Activated CD8-positive, alpha-beta memory T cell treated with anti-CD3 and anti-CD28 coated beads for 36 hours (primary cell): Measurements from ENCODE around the gene TAPBP. TPM values are rescaled to one million over a fixed set of nuclear protein-coding genes. Genes with fewer than 3 reads are reported as not detected.

Experiments used
- CTCF ChIA-PET: fragments of 350-600 bp; sonication (Branson Sonifier 250); formaldehyde crosslinking; loops from one replicate; lab custom pipeline; 2021; ENCODE audit warnings: antibody characterized with exemption; lab: Charles Lee
- POLR2A ChIA-PET: fragments of 350-600 bp; sonication (Branson Sonifier 250); formaldehyde crosslinking; loops from one replicate; lab custom pipeline; 2021; ENCODE audit warnings: antibody characterized with exemption; lab: Charles Lee
- total RNA-seq, 2 experiments: library from RNA; stranded (reverse); gene quantifications; one replicate each; pipeline ENCODE4 v1.2.3, GENCODE V29; 2021

The TAPBP gene
- total RNA-seq, 2 experiments from 2014 or later, result 184 to 189 TPM

DNA sequence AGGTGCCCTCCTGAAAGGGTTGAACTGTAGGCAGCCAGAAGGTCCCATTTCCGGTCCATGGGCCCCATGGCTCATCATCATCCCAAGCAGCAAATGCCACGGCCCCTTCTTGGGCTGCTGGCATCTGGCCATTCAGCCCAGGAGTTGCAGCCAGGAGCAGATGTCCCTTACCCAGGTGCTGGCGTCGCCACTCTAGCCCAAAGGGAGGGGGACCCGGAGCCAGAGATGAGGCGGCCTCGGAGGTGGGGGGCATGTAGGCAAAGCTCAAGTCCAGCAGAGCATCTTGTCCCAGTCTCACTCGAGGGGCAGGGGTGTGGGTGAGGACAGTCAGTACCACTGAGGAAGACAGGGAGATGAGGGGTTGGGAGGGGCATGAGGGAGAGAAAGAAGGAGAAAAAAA is 8.8 kb downstream of the TAPBP start:
- POLR2A ChIA-PET, result no interaction called here

DNA sequence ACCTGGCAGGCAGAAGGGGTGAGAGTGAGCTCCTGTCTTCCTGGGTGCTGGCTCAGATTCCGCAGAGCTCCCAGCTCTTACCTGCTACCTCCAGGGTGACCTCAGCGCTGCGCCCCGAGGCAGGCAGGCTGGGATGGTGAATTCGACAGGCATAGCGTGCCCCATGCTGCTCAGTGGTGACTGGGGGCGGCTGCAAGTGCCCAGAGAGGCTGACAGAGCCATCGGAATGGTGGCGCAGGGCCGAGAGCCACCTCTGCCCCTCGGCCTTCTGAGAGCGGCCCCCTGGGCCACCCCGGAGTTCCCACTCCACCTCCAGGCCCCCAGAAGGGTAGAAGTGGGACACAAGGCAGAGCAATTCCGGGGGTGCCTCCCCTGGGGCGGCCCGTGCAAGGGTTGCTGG is 9.7 kb downstream of the TAPBP start:
- ChIA-PET POLR2A (no interaction called here), CTCF (no interaction called here)

More for the DNA sequence above, 8.8 kb downstream of the TAPBP start:
- CTCF ChIA-PET, result no interaction called here

DNA sequence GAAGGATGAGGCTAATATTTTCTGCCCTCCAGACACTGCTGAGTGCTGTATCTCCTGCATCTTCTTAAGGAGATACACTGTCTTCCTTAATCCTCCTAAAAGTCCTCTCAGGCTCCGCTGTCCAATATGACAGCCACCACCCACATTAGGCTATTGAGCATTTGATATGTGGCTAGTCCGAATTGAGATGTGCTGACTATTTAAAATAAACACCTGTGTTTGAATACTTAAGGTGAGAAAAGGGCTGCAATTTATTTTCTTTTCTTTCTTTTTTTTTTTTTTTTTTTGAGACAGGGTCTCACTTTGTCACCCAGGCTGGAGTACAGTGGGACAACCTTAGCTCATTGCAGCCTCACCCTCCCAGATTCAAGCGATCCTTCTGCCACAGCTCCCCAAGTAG is 12.0 kb downstream of the TAPBP start:
- CTCF ChIA-PET, result interaction anchor here (0.6 to 4.1 kb wide), 5 partner anchors 10 to 54 kb away, joined by 3 to 36 read pairs (median 4); partner anchors contain the start of genes B3GALT4, PFDN6 and WDR46

GRCh38 chr6:33299237-33299944 is 14.5 kb downstream of the TAPBP start:
- CTCF ChIA-PET, result interaction anchor here (0.5 to 4.1 kb wide), 12 partner anchors 8 to 232 kb away, joined by 3 to 36 read pairs (median 4); partner anchors contain the start of genes B3GALT4, PFDN6, RPS18 and VPS52
- POLR2A ChIA-PET, result interaction anchor here (0.6 to 1.8 kb wide), 7 partner anchors 10 to 93 kb away, joined by 3 to 20 read pairs (median 8); partner anchors contain the start of genes KIFC1, PFDN6, RPS18 and VPS52

More for the DNA sequence above, 12.0 kb downstream of the TAPBP start:
- POLR2A ChIA-PET, result interaction anchor here (0.6 to 1.9 kb wide), 2 partner anchors 11 to 24 kb away, joined by 10 to 11 read pairs; partner anchors contain the start of gene TAPBP

- POLR2A ChIA-PET, result interaction anchor here (1.4 to 1.8 kb wide), 5 partner anchors 9 to 27 kb away, joined by 7 to 20 read pairs (median 8); partner anchors contain the start of genes PFDN6, RPS18, VPS52 and WDR46
- CTCF ChIA-PET, result interaction anchor here (0.8 to 4.1 kb wide), 8 partner anchors 9 to 127 kb away, joined by 3 to 36 read pairs (median 4); partner anchors contain the start of genes PFDN6, WDR46 and ZBTB22
These were observed 15.1 kb downstream of the TAPBP start, which contains the start of gene RGL2 for GRCh38 chr6:33298773-33299236. RGL2 (minus strand) TSS chr6:33298942; CDS start chr6:33298610, 332 bp downstream.

GRCh38 chr6:33297956-33298772 is 15.7 kb downstream of the TAPBP start:
- ChIA-PET CTCF (interaction anchor here (0.8 to 4.1 kb wide), 5 partner anchors 8 to 20 kb away, joined by 3 to 36 read pairs (median 8); partner anchors contain the start of genes PFDN6, WDR46 and ZBTB22), POLR2A (interaction anchor here (0.6 to 1.8 kb wide), 5 partner anchors 9 to 47 kb away, joined by 3 to 20 read pairs (median 4); partner anchors contain the start of genes B3GALT4, PFDN6, WDR46 and ZBTB22)

DNA sequence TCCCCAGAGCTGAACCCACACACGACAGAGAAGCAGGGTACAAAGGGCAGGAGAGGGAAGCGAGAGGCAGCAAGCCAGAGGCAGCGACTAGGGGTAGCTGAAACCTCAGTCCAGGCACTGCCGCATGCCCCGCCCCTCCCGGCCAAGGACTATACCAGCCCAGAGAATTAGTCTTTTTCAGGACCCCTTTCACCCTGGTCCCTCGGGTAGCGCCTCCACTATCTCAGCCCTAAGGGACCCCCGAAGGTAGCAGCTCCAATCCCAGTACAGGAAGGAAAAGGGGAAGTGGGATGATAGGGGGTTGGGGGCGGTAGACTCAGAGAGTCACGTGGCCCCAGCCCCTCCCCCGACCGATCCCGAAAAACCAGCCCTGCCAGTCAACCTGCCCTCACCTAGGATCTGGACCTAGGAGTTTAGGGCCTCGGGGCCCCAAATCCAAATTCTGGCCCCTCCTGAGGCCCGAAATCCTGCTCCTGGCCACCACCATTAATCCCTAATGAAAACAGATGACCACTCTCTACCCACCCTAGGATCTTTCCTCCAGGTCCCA is 16.4 kb downstream of the TAPBP start:
- POLR2A ChIA-PET, result interaction anchor here (1.0 to 1.3 kb wide), 2 partner anchors 20 to 48 kb away, joined by 3 to 4 read pairs; partner anchors contain the start of gene B3GALT4
- CTCF ChIA-PET, result interaction anchor here (2.0 kb wide), 1 partner anchor 15 kb away, joined by 8 read pairs; no protein-coding TSS in a partner anchor

DNA sequence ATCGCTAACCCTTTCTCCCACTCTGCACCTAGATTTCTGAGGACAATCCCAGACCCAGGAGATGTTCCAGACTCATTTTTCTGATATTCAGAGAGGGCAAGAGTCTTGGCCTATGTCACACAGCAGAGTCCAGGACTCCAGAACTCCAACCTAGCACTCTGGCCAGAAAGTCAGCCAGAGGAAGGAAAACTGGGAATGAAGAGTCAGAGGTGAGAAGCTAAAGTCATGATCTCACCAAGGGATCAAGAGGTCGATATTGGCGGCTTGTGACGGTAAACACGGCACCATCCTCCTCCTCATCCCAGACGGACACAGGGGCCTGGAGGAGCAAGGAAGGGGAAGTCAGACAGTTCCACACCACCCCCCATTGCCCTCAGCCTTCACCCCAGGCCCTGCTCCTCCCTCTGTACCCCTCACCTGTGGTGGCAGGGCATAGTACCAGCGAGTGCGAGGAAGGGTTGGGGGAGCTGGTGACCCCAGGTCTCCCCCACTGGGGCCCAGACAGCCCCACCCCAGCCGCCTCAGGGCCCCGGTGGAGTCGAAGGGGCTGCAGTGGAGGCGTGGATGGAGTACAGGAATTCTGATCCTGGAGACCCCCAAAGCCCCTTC is 17.0 kb downstream of the TAPBP start:
- ChIA-PET CTCF (interaction anchor here (2.0 kb wide), 1 partner anchor 16 kb away, joined by 8 read pairs; no protein-coding TSS in a partner anchor), POLR2A (interaction anchor here (1.0 to 1.3 kb wide), 2 partner anchors 20 to 48 kb away, joined by 3 to 4 read pairs; partner anchors contain the start of gene B3GALT4)

- CTCF ChIA-PET, result interaction anchor here (0.8 to 2.0 kb wide), 3 partner anchors 17 to 135 kb away, joined by 3 to 8 read pairs (median 4); partner anchors contain the start of gene B3GALT4
These were observed 18.1 kb downstream of the TAPBP start for GRCh38 chr6:33295621-33296369.

DNA sequence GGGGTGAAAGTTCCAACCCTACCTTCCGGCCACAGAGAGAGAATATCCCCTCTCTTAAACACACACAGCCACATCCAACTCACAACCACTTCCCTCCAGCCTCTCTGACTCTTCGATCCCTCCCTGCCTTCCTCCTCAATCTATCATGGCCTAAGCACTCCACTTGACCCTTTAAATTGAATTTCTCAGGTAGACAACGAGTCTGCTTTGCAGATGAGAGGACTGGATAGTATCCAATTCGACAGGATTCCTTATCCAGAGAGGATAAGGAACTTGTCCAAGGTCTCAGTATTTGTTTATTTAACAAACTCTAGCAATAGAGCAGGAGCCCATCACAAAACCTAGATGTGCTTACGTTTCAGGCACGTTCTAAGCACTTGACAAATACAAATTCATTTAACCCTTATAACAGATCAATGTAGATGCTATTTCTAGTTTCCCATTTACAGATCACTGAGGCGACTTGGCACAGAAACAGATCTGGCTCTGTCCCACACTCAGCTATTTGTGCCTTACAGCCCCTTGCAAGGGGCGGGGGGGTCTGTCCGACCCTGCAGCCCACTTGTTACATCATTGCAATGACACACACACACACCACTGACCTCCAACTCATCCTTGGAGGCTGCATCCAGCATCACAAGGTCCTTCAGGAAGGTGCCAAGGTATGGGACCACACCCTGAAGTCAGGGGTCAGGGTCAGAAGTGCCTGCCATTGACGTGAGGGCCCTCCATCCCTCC is 19.6 kb downstream of the TAPBP start:
- ChIA-PET POLR2A (interaction anchor here (0.5 kb wide), 1 partner anchor 118 kb away, joined by 5 read pairs; no protein-coding TSS in a partner anchor), CTCF (interaction anchor here (1.5 kb wide), 1 partner anchor 17 kb away, joined by 4 read pairs; the partner anchor contains the start of gene B3GALT4)

More at GRCh38 chr6:33295621-33296369, 18.1 kb downstream of the TAPBP start:
- POLR2A ChIA-PET, result interaction anchor here (0.8 kb wide), 1 partner anchor 19 kb away, joined by 3 read pairs; the partner anchor contains the start of gene B3GALT4

DNA sequence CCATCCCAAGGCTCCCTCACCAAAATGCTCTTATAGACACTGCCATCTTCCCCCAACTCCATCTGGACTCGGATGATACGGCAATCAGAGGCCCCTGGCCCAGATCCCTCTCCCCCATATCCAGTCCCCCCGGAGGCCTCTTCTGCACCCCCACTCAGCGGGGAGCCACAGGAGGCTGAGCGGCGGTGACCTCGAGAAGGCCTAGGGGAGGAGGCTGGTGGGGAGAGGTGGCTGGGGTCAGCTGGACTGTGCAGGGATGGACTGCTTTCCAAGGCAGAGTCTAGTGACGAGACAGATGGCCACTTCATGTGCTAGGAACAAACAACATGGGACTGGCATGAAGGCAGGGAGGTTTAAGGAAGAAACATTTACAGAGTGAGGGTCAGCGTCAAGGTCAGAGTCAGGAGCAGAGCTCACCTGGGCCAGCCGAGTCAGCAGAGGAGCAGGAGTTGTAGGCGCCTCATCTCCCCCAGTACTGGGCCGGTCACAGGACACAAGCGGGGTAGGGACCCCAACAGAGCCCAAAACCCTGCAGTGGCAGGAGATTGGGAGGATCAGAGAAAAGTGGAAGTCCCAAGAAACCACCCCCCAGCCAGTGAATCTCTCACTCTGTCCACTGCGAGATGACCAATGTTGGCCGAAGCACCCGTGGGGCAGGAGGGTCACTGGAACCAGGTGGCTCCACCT is 20.7 kb downstream of the TAPBP start:
- ChIA-PET POLR2A (interaction anchor here (1.5 kb wide), 1 partner anchor 16 kb away, joined by 4 read pairs; the partner anchor contains the start of gene B3GALT4), CTCF (interaction anchor here (1.3 kb wide), 1 partner anchor 16 kb away, joined by 4 read pairs; the partner anchor contains the start of gene B3GALT4)

DNA sequence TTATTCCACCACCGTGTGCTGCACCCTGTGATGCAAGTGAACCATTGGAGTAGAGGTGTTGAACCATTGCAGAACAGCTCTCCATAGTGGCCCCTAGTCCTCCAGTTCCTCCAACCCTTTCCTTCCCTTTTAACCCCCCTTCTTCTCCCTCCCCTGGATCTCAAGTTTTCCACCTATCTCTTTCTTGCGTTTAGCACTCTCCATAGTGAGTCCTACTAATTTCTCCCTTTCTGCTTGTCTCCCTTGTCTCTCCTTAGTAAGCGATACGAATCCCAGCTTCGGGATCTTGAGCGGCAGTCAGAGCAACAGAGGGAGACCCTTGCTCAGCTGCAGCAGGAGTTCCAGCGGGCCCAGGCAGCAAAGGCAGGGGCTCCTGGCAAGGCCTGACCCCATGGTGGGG is 23.4 kb downstream of the TAPBP start:
- ChIA-PET CTCF (interaction anchor here (1.3 to 3.0 kb wide), 4 partner anchors 9 to 55 kb away, joined by 4 to 11 read pairs (median 6); partner anchors contain the start of genes RGL2, RPS18 and VPS52), POLR2A (interaction anchor here (0.6 to 4.5 kb wide), 3 partner anchors 9 to 136 kb away, joined by 6 to 38 read pairs (median 8); partner anchors contain the start of genes B3GALT4 and RGL2)

DNA sequence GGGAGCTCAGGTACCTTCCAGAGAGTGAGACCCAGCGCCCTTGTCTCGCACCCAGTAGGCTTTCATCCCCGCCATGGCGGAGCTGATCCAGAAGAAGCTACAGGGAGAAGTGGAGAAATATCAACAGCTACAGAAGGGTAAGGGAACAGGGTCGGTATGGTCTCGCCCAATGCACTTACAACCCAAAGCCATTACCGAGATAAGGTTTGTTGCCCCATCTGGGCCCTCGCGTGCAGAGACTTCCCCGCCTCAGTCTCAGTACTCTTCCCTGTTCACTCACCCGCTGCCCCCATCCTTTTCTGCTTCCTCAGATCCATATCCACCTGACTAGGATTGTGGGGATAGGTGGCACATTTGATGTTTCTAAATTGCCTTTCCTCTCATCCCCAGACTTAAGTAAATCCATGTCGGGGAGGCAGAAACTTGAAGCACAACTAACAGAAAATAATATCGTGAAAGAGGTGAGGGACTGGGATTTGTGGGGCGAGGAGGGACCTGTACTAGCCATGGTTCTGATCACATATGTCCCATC is 24.0 kb downstream of the TAPBP start:
- ChIA-PET CTCF (interaction anchor here (0.9 to 3.0 kb wide), 8 partner anchors 9 to 133 kb away, joined by 3 to 30 read pairs (median 4); partner anchors contain the start of genes B3GALT4, RGL2, RPS18 and TAPBP), POLR2A (interaction anchor here (0.6 to 4.5 kb wide), 5 partner anchors 9 to 27 kb away, joined by 3 to 38 read pairs (median 8); partner anchors contain the start of genes B3GALT4, RGL2, RPS18 and VPS52)
